Muscle of back (tissue), 11 donors: ENCODE results near the gene GFM1. TPM values are rescaled to one million over a fixed set of nuclear protein-coding genes. Genes with fewer than 3 reads are reported as not detected.
"Not testable (repeated sequence)": the region's sequence is repeated elsewhere in the genome, so short reads cannot be mapped to it uniquely, and the experiment has no call there.

Experiments used
- DNase-seq, 3 donors: peaks; one replicate each; pipeline versions ENCODE4 v3.0.0 to v3.0.0-alpha.2; 2013
- polyA plus RNA-seq, 10 donors: library from polyadenylated mRNA; unstranded; fragments of 120-200 nt; gene quantifications; one replicate each; pipeline ENCODE4 v1.2.1, GENCODE V29; 2013; ENCODE audit not compliant: insufficient read length in 10 of 10

The GFM1 gene
- polyA plus RNA-seq, 10 donors: 23.6 to 47.6 (median 35.9) TPM

DNA sequence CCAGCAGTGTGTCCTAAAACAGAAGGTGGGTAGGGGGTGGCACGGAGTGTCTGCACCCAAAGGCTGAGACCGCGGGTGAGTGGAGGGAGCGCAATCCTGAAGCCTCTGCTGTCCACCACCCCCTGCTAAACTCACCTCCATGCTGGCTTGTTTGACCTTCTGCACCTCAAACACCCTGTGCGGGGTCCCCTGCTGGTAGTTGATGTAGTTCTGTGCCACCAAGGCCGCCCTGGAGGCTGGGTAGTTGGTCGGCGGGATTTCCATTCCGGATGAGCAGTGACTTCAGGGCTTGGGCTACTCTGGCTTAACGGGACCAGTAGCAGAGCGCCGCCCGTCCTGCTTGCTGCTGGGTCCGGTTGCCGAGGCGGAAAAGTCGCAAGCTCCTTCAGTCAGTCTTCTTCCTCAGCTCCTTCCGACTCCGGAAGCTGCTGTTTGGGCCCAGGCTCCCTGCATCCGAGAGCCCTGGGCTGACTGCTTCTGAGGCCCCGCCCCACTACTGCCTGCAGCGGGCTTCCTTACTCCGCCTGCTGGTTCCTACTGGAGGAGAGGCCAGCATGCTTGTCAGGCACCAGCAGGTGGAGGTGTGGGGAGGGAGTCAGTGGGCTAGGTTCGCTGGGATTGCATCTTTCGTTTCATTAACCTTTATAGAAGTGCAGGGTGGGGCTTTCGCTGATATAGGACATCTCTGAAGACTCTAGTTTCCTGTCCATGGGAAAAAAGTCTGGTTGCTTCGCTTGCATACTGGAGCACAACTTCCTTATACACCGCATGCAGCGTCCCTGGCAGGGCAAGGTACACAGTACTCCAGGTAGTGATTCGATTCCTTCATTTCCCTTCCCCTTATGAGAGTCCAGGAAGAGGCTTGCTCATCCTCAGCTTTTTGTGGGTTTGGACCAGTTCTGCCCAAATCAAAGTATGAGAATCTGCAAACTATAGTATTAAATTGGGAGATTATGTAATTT, 28.2 kb downstream of the GFM1 start, which contains the start of gene LXN:
LXN (minus strand) TSS at position 434 of the 962 bp plus-strand sequence; CDS start at position 264, 170 bp downstream.
- peak; percentile 77 to 92 (median 82) for DNase-seq

DNA sequence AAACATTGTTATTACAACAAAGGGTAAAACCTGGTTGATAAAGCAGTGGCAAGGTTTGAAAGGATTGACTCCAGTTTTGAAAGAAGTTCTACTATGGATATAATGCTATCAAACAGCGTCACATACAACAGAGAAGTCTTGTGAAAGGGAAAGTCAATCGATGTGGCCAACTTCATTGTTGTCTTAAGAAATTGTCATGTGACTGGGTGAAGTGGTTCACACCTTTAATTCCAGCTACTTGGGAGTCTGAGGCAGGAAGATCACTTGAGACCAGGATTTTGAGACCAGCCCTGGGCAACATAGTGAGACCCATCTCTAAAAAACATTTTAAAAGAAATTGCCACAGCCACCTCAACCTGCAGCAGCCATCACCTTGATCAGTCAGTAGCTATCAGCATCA, 34.4 kb downstream of the GFM1 start:
- no peak for DNase-seq

DNA sequence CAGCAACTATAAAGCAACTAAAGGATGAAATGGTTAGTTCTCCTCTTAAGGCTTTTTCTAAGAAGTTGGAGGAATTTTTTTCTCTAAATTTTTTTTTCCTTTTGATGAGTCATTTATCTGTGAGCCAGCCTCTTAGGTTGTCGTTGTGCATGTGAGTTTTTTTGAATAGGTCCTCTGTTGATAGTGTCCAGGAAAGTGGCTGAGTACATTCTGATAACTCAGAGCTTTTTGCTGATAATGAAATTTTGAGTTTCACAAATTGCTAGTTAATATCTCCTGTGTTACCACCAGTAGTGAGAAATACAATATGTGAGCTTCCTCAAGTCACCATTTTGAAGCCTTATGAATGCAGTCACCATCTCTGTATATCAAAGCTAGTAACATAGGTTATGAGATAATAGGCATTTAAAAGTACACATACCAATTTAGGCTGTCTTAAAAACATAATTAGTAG, 35.2 kb downstream of the GFM1 start:
- no peak for DNase-seq

DNA sequence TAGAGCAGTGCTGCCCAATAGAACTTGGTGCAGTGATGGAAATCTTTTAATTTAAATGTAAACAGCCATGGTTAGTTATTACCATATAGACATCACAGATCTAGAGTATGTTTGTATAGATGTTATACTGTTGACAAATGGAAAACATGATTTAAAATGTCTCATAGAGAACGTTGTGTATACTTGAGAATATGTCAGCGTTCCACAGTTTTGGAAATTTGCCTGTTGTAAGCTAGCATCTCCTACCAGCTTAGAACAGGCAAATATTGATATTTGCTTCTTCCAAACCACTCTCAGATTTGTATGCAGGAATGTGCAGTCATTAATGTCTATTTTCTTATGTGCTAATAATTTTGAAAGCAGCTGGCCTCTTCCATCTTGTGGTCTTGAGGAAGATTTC, 36.5 kb downstream of the GFM1 start:
- DNase-seq: no peak

DNA sequence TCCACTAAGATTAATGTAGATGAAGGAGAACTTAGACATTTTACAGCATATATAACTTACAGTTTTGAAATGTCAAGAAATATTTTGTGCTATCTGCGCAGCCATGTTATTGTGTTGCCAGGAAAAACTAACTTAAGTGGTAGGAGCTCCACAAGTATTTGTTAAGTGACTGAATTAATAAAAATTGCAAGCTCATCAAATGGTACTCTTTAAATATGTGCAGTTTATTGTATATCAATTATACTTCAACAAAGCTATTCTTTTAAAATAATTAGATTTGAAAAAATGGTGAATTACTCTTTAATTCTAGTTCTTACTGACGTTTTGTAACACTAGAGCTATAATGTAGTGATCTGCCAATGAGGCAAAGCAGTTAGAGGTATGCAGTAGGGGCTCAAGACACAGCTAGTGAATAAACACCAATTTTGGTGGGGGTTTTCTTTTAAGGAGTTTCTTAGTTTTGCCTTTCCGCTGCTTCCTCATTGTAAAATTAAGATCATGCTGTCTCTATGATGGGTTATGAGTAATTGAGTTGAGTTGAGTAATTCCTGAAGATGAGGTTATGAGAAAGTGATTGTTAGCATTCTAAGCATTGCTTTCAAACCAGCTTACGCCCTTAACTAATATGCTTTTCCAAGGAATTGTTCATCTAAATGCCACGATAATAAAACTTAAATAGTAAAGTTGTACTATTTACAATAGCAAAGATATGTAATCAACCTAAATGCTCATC, 39.1 kb downstream of the GFM1 start:
- peak in 1 of 3 donors; percentile 20 for DNase-seq

DNA sequence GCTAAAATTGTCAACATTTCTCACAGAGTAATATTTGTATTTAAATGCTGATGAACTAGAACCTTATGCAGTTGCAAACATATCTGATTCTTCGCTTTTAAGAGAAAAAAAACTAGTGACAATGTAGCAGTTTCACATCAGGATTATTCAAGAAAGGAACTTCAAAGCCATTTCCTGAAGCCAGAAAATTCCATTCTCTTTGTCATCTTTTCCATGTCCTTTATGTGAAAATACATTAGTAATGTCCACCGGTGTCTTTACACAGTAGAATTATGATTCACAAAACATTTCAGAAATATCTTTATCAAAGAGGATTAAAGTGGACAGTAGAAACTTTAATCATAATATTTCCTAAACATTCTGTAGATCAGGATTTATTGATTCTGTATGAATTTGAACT, 40.8 kb downstream of the GFM1 start:
- no peak for DNase-seq

DNA sequence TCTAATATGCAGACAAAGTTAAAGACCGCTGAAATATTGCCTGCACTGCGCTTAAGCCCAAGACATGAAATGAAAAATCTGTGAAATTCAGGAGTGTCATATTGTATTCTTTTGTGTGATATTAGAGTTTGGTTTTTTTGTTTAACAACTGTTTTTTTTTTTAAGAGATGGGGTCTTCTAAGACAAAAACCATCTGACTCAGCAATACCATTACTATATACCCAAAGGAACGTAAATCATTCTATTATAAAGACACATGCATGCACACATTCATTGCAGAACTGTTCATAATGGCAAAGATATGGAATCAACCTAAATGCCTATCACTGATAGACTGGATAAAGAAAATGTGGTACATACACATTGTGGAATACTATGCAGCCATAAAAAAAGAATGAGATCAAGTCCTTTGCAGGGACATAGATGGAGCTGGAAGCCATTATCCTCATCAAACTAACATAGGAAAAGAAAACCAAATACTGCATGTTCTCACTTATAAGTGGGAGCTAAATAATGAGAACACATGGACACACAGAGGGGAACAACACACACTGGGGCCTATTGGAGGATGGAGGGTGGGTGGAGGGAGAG, 49.6 kb downstream of the GFM1 start:
- DNase-seq: not testable (repeated sequence)

DNA sequence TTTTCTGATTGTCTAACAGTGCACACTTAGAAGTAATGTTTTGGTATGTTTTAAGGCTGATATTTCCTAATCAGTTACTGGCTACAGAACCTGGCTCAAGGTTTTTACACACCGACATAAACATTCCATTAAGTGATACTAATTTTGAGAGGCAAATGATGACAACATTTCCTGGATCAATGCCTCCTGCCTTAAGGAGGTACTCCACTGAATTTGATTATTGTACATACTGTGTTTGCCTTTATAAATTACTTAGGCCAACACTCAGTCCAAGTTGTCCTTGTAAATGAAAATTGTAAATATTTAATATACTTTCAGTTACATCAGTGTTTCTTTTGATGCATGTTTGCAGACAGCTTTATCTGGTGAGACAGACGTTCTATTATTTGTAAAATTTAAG, 52.3 kb downstream of the GFM1 start:
- DNase-seq: no peak

DNA sequence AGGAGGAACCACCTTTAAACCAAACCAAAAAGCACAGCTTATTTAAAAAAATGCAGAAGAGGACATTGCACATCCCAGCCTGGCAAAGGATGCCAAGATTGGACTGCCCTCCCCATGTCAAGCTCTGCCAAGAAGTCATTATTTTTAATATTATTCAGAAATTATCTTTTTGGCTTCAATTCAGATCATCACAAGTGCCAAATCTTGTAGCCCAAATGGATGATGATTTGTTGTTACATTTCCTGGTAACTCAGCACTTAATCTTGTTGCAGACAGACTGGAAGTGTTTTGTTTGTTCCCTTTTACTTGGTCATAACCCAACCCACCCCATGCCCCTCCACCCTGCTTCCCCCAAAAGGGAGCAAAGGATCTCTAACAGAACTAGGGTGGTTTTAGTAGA, 56.2 kb downstream of the GFM1 start:
- no peak for DNase-seq

DNA sequence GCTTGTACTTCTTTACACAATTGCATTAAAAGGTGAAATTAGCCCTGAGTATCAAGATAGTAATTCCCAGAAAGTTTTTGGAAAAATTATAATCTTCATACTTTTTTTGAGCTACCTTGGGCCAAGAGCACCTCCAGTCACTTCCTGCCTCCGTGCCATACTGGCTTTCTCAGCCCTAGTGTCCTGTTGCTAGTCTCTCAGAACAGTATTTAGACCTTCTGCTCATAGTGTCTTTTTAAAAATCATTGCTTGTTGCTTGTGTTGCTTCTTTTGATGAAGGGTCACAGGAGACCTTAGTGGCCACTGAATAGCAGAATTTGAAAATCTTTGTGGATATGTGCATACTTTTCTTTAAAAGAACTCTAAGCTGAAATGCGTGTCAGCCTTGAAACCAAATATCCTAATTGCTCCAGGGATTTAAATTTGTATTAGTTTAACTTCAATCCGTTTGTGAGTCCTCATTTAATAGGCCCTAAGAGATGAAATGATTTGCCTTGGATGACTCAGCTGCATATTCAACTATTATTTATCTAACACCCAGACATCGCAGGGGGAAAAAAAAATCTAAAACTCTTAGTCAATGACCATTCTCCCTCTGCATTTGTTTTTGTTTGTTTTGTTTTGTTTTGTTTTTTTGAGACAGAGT, 57.2 kb downstream of the GFM1 start:
- DNase-seq: no peak

DNA sequence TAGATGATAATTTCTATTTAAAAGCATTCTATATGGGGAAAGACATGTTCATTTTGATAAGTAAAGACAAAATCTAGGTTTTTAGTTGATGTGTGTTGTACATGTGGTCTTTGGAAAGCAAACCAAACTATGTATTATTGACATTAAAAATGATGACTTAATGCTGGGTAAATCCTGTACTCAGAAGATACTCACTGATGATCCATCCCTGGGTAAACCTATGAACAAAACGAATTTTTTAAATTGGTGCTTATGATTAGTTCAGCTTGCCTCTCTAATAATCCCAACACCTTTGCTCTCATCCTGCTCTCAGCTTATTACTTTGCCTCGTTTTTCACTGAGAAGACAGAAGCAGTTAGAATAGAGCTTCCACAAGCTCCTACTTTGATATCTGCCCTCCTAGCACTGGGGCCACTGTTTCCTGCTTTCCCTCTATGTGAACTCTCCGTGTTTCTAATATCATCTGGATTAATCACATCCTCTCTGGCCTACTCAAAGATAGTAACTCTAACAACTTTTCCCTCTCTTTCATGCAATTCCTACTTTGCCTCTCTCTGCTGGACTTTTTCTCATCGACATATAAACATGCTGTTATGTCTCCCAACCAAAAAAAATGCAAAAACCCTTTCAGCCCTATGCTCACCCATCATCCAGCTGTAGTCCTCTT, 58.6 kb downstream of the GFM1 start:
- DNase-seq: peak in 1 of 3 donors; percentile 52

DNA sequence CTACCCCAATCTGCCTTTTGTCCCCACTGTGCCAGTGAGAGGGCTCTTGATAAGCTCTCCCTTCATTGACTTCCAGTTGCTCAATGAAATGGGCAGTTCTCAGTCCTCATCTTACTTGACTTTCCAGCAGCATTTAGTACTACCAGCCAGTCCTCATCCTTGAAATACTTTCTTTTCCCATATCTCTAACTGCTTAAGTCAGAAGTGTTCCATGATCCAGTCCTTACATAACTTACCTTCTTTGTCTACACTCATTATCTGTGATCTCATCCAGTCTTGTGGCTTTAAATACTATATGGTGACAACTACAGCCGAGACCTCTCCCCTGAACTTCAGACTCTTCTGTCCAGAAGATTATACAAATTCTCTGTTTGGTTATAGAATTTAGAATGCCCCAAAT, 59.2 kb downstream of the GFM1 start:
- no peak for DNase-seq

DNA sequence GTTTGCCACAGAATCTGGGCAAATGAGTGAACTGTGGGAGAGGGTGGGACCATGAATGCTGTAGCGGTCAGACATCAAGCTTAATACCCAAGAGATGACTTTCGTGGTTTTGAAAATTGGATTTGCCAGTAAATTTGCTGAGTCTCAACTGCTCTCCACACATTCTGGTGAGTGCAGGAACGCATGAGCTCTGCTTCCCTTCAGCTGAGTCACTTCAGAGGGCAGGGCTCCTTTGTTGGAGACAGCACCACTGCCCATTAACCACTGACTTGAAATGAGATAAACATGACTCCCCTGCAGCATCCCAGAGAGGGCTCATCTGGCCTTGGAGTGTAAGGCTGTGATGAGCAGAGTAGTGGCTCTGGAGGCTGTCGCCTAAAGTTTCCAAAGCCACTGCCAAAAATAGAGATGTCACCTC, 65.3 kb downstream of the GFM1 start:
- DNase-seq: peak in 1 of 3 donors; percentile 97

DNA sequence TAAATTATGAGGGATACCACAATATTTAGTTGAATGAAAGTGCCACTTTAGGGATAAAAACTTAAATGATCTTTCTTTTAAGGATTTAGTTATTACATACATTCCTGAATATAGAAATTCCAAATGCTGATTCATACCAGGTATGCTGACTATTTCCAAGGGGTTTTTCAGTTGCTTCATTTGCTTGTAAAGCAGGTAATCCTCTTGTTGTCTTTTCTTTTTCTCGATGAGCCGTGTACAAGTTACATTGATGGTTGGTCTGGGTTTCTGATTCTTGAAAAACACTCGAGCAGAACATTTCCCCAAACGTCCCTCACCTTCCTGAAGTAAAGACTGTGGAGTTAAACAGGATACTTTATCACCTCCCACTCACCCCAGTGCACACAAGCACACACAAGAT, 66.3 kb downstream of the GFM1 start:
- DNase-seq: no peak

DNA sequence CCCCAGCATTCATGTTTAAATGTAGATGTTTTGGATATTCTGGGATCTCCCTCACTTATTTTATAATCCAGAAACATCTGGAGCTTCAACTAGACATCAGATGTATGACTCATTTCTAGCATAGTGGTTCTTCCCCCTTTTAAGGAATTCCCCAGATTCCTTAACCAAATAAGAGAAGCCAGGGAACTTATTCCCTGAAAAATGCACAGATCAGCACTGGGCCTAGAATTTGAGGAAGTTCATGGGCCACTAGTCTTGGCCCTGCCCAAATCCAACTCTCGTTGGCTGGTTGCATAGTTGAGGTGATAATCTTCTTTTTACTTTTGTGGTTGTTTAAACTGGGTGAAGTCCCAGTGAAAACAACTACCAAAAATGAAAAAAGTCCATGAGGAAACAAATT, 67.6 kb downstream of the GFM1 start:
- peak in 1 of 3 donors; percentile 81 for DNase-seq

DNA sequence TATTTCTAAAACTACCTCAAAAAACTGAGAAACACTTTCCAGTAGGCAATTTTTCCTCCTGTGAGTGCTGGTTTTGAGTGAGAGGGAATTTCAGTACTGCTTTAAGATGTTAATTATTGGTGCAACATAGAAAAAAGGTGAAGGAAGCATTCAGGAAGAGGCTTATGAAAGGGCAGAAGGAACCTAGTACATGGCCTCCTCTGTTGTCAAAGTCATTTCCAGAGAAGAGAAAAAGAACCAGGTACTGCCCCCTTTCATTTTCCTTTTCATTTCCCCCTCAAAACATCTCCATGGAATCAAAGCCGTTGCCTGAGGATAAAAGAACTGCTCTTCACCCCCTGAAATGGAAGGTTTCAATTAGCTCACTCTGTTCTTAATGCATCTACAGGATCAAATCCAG, 68.1 kb downstream of the GFM1 start:
- no peak for DNase-seq

DNA sequence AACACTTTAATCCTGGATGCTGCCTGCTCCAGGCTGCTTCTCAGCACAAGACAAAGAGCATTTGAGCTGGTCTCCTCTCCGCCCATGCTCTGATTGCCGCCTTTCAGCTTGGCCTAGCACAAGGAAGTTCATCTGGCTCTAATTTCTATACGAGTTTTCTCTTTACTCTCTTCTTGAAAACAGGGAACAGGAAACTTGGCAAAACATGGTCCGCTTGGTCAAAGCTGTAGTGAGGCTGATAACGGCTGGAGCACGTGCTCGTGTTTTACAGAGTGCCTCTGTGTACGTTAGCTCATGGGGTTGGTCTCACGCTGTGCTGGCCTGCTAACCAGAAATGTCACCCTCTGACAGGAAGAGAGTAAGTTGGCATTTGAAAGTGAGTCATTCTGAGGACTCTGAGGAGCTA, 68.8 kb downstream of the GFM1 start:
- DNase-seq: no peak

DNA sequence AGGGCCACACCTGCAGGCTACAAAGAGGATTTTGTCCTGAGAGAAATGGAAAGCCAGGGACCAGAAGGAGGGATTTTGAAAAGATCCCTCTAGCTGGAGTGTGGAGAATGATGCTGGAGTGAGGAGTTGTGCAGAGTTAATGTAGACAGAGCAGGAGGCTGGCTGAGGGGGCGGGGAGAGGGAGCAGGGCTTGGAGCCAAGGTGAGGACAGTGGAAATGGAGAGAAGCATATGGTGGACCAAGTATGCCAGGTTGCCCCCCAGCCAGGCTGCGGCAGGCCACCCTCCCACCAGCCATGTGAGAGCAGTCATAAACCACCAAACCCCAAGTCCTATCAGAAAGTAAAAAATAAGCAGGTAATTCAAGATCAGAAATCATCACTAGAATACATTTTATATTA, 73.2 kb downstream of the GFM1 start:
- no peak for DNase-seq

DNA sequence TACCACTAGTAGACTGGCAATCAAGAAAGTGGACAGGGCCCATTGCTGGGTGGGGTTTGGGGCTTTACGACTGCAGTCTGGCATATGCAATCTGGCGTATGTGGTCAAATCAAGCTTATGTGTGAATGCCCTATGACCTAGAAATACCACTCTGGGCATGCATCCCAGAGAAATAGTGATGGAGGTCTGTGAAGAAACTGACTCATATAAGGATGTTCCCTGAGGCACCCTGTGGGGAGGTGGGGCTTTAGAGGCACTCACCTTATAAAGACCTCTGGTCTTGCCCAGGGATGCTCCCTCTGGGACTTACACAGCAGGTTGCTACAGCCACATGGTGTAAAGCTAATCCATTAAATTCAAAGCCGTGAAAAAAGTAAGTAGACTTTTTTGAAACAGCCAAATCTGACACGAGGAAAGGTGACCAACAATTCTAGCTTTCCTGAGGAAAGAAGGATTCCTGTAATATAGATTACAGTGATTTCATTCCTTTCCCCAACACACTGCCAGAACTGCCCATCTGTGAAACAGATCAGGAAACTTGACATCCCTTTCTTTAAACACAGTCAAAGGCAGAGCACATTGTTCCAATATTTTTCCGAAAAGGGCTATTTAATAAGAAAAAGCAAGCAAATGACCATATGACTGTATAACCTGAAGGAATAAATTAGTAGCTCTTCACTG, 74.3 kb downstream of the GFM1 start:
- DNase-seq: peak; percentile 57 to 76 (median 62)

DNA sequence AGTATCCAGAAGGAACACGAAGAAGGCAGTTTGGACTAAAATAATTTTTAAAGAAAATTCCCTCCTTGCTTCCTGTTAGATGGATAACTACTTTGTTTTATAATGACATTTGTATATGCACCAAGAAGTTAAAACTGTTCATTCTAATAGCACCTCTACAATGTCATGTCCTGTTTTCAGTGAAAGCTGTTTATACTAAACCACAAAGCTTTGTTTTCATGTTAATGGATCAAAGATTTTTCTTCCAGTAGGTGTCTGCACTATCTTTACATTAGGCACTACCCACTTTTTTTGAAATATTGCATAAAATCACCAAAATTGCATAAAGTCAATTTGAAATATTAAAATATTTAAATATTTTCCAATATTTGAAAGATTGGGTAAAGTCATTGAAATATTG, 77.8 kb downstream of the GFM1 start:
- DNase-seq: no peak

DNA sequence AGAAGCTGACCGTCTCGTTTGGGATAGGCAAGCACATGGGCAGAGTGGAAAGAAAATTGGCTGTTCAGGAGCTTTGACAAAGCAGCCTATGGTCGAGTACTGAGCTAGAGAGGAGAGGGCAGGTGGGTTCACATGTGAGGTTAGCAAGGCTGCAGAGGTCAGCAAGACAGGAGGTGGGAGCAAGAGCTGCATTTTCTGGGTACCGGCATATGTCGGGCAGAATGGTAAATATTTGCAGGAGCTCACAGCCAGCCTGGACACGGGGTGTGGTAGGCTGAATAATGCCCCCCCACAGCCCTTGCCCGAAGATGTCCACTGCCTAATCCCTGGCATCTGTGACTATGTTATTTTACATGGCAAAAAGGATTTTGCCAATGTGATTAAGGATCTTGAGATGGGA, 79.7 kb downstream of the GFM1 start:
- no peak for DNase-seq
